Type B pancreatic cell (in vitro differentiated cells): Measurements from ENCODE around the gene CIB4. TPM values are rescaled to one million over a fixed set of nuclear protein-coding genes. Genes with fewer than 3 reads are reported as not detected.

ENCODE experiments used
- DNase-seq: peaks from one replicate; pipeline ENCODE4 v3.0.0; 2021; ENCODE audit warnings: mixed read lengths; ENCODE audit not compliant: unreplicated experiment; ENCODE audit errors: extremely low spot score
- H3K27ac Mint-ChIP-seq: 2 replicates; pipeline ENCODE4 v1.8.0; 2021; ENCODE audit warnings: mild to moderate bottlenecking, mixed read lengths
- H3K27me3 Mint-ChIP-seq: 2 replicates; pipeline ENCODE4 v1.8.0; 2021; ENCODE audit warnings: mixed read lengths
- H3K36me3 Mint-ChIP-seq: 2 replicates; pipeline ENCODE4 v1.8.0; 2021; ENCODE audit warnings: mixed read lengths
- H3K4me1 Mint-ChIP-seq: one replicate; pipeline ENCODE4 v1.8.0; 2021; ENCODE audit warnings: mixed read lengths; ENCODE audit not compliant: unreplicated experiment
- H3K4me3 Mint-ChIP-seq: 2 replicates; pipeline ENCODE4 v1.8.0; 2021; ENCODE audit warnings: mild to moderate bottlenecking, mixed read lengths
- H3K9me3 Mint-ChIP-seq: 2 replicates; pipeline ENCODE4 v1.8.0; 2021; ENCODE audit warnings: mixed read lengths
- total RNA-seq: library from RNA; stranded (reverse); gene quantifications from 2 replicates; pipeline ENCODE4 v1.2.1, GENCODE V29; 2021; ENCODE audit warnings: low replicate concordance
- TF ChIP-seq, protein P1 (sequence below): fragments of 200-600 bp; sonication (generic); conservative IDR thresholded peaks from 2 replicates; pipeline ENCODE4 v1.5.0; 2021; ENCODE audit warnings: antibody characterized with exemption, mild to moderate bottlenecking

CIB4 gene
- total RNA-seq, 1 donor from 2014 or later, result not detected

DNA sequence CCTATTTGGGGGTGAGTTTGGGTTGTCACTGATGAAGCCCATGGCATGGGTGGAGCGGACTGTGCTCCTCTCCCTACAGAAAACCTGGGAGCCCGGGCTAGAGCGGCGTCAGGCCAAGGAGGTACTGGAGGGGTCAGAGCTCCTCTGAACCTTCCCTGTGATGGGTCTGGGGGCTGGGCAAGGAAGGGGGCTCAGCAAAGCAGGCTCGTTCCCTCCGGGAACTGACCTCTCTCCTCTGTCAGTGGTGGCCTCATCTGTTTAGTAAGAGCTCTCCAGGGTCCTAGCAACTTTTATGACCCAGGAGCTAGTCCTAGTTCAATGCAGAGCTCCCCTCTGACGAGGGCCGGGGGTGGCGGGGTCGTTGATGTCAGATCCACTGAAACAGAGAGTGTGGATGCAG is 100.9 kb downstream of the CIB4 start:
- H3K36me3 Mint-ChIP-seq, result no peaks in the 10 kb centered on the region
- no peak overlapping the region for H3K4me3 Mint-ChIP-seq
- H3K9me3 Mint-ChIP-seq, result no peaks in the 10 kb centered on the region
- H3K27me3 Mint-ChIP-seq, result peaks cover 8% of the 10 kb centered on the region
- H3K4me1 Mint-ChIP-seq, result peaks cover 17% of the 10 kb centered on the region
- no peak overlapping the region for H3K27ac Mint-ChIP-seq
- no peak for DNase-seq
- TF ChIP-seq, protein P1, sequence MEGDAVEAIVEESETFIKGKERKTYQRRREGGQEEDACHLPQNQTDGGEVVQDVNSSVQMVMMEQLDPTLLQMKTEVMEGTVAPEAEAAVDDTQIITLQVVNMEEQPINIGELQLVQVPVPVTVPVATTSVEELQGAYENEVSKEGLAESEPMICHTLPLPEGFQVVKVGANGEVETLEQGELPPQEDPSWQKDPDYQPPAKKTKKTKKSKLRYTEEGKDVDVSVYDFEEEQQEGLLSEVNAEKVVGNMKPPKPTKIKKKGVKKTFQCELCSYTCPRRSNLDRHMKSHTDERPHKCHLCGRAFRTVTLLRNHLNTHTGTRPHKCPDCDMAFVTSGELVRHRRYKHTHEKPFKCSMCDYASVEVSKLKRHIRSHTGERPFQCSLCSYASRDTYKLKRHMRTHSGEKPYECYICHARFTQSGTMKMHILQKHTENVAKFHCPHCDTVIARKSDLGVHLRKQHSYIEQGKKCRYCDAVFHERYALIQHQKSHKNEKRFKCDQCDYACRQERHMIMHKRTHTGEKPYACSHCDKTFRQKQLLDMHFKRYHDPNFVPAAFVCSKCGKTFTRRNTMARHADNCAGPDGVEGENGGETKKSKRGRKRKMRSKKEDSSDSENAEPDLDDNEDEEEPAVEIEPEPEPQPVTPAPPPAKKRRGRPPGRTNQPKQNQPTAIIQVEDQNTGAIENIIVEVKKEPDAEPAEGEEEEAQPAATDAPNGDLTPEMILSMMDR, result no peak

- no peak overlapping the region for H3K4me3 Mint-ChIP-seq
- TF ChIP-seq, protein P1, result no peak
These were observed 103.2 kb downstream of the CIB4 start for GRCh38 chr2:26537826-26538475.

GRCh38 chr2:26537069-26537825 is 103.9 kb downstream of the CIB4 start:
- H3K9me3 Mint-ChIP-seq, result no peaks in the 10 kb centered on the region
- TF ChIP-seq, protein P1, result no peak
- no peak overlapping the region for H3K27ac Mint-ChIP-seq
- no peak for DNase-seq
- peaks cover 15% of the 10 kb centered on the region for H3K27me3 Mint-ChIP-seq
- no peak overlapping the region for H3K4me3 Mint-ChIP-seq
- H3K4me1 Mint-ChIP-seq, result peaks cover 20% of the 10 kb centered on the region
- no peaks in the 10 kb centered on the region for H3K36me3 Mint-ChIP-seq

More at GRCh38 chr2:26537826-26538475, 103.2 kb downstream of the CIB4 start:
- DNase-seq, result no peak
- Mint-ChIP-seq H3K9me3 (no peaks in the 10 kb centered on the region), H3K36me3 (no peaks in the 10 kb centered on the region), H3K27ac (no peak overlapping the region), H3K27me3 (peaks cover 18% of the 10 kb centered on the region), H3K4me1 (peaks cover 20% of the 10 kb centered on the region)

DNA sequence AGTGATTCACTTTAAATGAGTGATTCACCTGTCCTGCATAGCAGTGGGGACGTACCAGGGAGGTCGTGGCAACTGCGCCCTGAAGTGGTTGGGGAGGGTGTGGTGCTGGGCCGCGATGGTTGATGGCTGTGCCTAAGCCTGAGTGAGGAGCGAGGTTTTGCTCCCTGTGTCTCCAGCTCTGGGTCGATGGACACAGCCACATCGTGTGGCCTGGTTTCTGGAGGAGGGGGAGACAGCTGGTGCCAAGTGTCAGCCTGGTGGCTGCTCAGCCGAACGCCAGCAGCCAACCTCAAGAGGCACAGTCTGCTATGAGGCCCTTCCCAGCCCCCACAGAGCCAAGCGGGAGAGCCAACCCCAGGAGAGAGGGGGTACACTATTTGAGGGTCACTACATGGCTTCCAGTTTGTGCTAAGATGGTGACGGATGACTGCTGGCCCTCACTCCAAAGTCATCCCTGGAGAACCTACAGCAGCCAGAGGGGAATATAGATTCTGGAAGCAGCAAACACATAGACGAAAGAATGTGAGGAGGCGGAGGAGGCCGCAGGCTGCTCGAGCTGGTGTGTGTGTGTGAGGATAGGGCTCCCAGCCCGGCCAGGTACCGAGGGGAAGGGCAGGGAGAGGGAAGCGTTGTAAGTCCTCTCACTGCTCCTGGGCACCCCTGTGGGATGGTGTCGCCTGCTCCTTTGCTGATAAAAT is 104.6 kb downstream of the CIB4 start:
- Mint-ChIP-seq H3K27ac (no peak overlapping the region), H3K4me1 (peaks cover 17% of the 10 kb centered on the region), H3K36me3 (no peaks in the 10 kb centered on the region), H3K4me3 (no peak overlapping the region), H3K9me3 (no peaks in the 10 kb centered on the region), H3K27me3 (peaks cover 16% of the 10 kb centered on the region)
- no peak for DNase-seq
- TF ChIP-seq, protein P1, result no peak

DNA sequence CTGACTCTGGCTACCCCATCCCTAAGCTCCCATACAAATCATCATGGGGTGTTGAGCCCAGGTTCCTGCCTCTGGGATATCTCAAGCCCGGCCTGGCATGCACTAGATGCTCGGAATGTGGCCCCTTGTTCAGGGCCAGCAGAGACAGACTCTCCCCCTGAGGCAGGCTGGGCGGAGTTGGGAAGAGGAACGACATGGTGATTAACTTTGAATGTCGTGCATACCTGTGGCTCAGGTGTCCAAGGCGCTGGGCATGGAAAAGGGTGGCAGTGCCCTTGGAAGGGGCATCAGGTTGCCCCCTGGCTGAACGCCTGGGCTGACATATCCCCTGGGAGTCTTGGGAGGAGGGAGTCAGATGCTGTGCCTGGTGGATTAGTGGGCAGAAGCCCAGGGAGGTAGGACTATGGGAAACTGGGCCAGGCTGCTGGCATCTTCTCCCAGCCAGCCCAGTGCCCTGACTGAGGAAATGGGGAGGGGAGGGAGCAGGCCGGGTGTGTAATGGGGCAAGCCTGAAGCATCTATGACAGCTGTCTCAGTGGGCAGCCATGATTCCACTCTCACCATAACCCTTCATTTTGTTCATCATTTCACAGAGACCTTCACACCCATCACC is 105.4 kb downstream of the CIB4 start:
- Mint-ChIP-seq H3K4me3 (no peak overlapping the region), H3K27ac (no peak overlapping the region), H3K36me3 (no peaks in the 10 kb centered on the region)

More for the DNA sequence above, 105.4 kb downstream of the CIB4 start:
- DNase-seq, result no peak
- TF ChIP-seq, protein P1, result no peak
- no peaks in the 10 kb centered on the region for H3K9me3 Mint-ChIP-seq
- H3K27me3 Mint-ChIP-seq, result peaks cover 19% of the 10 kb centered on the region
- H3K4me1 Mint-ChIP-seq, result peaks cover 9% of the 10 kb centered on the region
